H9 (cell line): ENCODE results near the gene TRAF3. TPM values are rescaled to one million over a fixed set of nuclear protein-coding genes. Genes with fewer than 3 reads are reported as not detected.

Experiments
- DNase-seq: peaks from one replicate; pipeline ENCODE4 v3.0.0-alpha.2; 2017
- H2AFZ ChIP-seq: one replicate; pipeline ENCODE4 v1.6.1; 2013; ENCODE audit warnings: mild to moderate bottlenecking, low read length, control low read depth, moderate library complexity
- H2AK5ac ChIP-seq: 2 replicates; pipeline ENCODE4 v1.6.1; 2013; ENCODE audit warnings: low read length, control low read depth, mixed read lengths; ENCODE audit not compliant: insufficient read length
- H2BK120ac ChIP-seq: one replicate; pipeline ENCODE4 v1.6.1; 2013; ENCODE audit warnings: low read depth, mild to moderate bottlenecking, low read length, control low read depth, inconsistent platforms; ENCODE audit not compliant: poor library complexity, severe bottlenecking
- H2BK12ac ChIP-seq: 2 replicates; pipeline ENCODE4 v1.6.1; 2013; ENCODE audit warnings: low read length, control low read depth, mixed read lengths, low read depth; ENCODE audit not compliant: insufficient read length
- H2BK15ac ChIP-seq: 2 replicates; pipeline ENCODE4 v1.6.1; 2013; ENCODE audit warnings: low read depth, low read length, control low read depth
- H2BK20ac ChIP-seq: one replicate; pipeline ENCODE4 v1.6.1; 2013; ENCODE audit warnings: low read depth, mild to moderate bottlenecking, low read length, control low read depth, inconsistent platforms; ENCODE audit not compliant: poor library complexity, severe bottlenecking
- H2BK5ac ChIP-seq: 2 replicates; pipeline ENCODE4 v1.6.1; 2013; ENCODE audit warnings: low read length, control low read depth, mixed read lengths; ENCODE audit not compliant: insufficient read length
- H3K14ac ChIP-seq: 2 replicates; pipeline ENCODE4 v1.6.1; 2013; ENCODE audit warnings: low read length, control low read depth; ENCODE audit not compliant: insufficient read depth
- H3K18ac ChIP-seq: 2 replicates; pipeline ENCODE4 v1.6.1; 2013; ENCODE audit warnings: low read depth, mild to moderate bottlenecking, mixed read lengths, low read length, control low read depth; ENCODE audit not compliant: insufficient read length
- H3K23ac ChIP-seq: 2 replicates; pipeline ENCODE4 v1.6.1; 2013; ENCODE audit warnings: low read length, control low read depth, mixed read lengths, low read depth; ENCODE audit not compliant: insufficient read length
- H3K23me2 ChIP-seq: 2 replicates; pipeline ENCODE4 v1.6.1; 2013; ENCODE audit warnings: low read depth, mild to moderate bottlenecking, mixed read lengths, low read length, control low read depth; ENCODE audit not compliant: insufficient read length, poor library complexity, severe bottlenecking
- H3K27ac ChIP-seq: 2 replicates; pipeline ENCODE4 v1.5.1; 2013; ENCODE audit warnings: low read length, control low read depth, mixed read lengths, low read depth; ENCODE audit not compliant: insufficient read length
- H3K27me3 ChIP-seq: 2 replicates; pipeline ENCODE4 v1.6.1; 2013; ENCODE audit warnings: low read length, control low read depth, inconsistent platforms; ENCODE audit not compliant: insufficient read depth
- H3K4ac ChIP-seq: 2 replicates; pipeline ENCODE4 v1.6.1; 2013; ENCODE audit warnings: low read depth, mild to moderate bottlenecking, control low read depth, inconsistent platforms, low read length, moderate library complexity
- H3K4me1 ChIP-seq: 2 replicates; pipeline ENCODE4 v1.6.1; 2013; ENCODE audit warnings: low read length, control low read depth, inconsistent platforms; ENCODE audit not compliant: insufficient read depth
- H3K4me2 ChIP-seq: 2 replicates; pipeline ENCODE4 v1.6.1; 2013; ENCODE audit warnings: low read length, control low read depth, mixed read lengths; ENCODE audit not compliant: insufficient read length, insufficient read depth
- H3K56ac ChIP-seq: 2 replicates; pipeline ENCODE4 v1.6.1; 2013; ENCODE audit warnings: low read depth, mild to moderate bottlenecking, mixed read lengths, low read length, control low read depth; ENCODE audit not compliant: insufficient read length
- H3K79me1 ChIP-seq: 2 replicates; pipeline ENCODE4 v1.6.1; 2013; ENCODE audit warnings: low read depth, mild to moderate bottlenecking, moderate library complexity, low read length, control low read depth, inconsistent platforms; ENCODE audit not compliant: insufficient read depth, poor library complexity, severe bottlenecking
- H3K79me2 ChIP-seq: 2 replicates; pipeline ENCODE4 v1.6.1; 2013; ENCODE audit warnings: low read length, control low read depth, inconsistent platforms; ENCODE audit not compliant: insufficient read depth
- H3K9ac ChIP-seq: 2 replicates; pipeline ENCODE4 v1.6.1; 2013; ENCODE audit warnings: low read length, control low read depth, mixed read lengths; ENCODE audit not compliant: insufficient read length; ENCODE audit errors: extremely low read depth
- H3K9me3 ChIP-seq: one replicate; pipeline ENCODE4 v1.6.1; 2013; ENCODE audit warnings: low read depth, low read length, inconsistent platforms; ENCODE audit not compliant: control insufficient read depth
- H3T11ph ChIP-seq: one replicate; pipeline ENCODE4 v1.6.1; 2013; ENCODE audit warnings: mild to moderate bottlenecking, low read length, control low read depth, inconsistent platforms
- H4K20me1 ChIP-seq: one replicate; pipeline ENCODE4 v1.6.1; 2013; ENCODE audit not compliant: control insufficient read depth, insufficient read length, insufficient read depth
- H4K5ac ChIP-seq: 2 replicates; pipeline ENCODE4 v1.6.1; 2013; ENCODE audit warnings: low read depth, mild to moderate bottlenecking, mixed read lengths, low read length, control low read depth; ENCODE audit not compliant: insufficient read length
- H4K8ac ChIP-seq: replicated peaks from 2 replicates; pipeline ENCODE4 v1.6.1; 2013; ENCODE audit warnings: low read length, control low read depth, mixed read lengths, low read depth; ENCODE audit not compliant: insufficient read length
- H4K91ac ChIP-seq: 2 replicates; pipeline ENCODE4 v1.6.1; 2013; ENCODE audit warnings: low read depth, mild to moderate bottlenecking, moderate library complexity, mixed read lengths, low read length, control low read depth; ENCODE audit not compliant: insufficient read length
- H3K27ac Mint-ChIP-seq, 3 experiments: 2 replicates in 2 of 3; 3 replicates in 1 of 3; pipeline ENCODE4 v1.8.0; 2020 to 2021; ENCODE audit warnings: mixed read lengths in 3 of 3, mild to moderate bottlenecking in 1 of 3, moderate library complexity in 1 of 3
- H3K27me3 Mint-ChIP-seq: 2 replicates; pipeline ENCODE4 v1.8.0; 2021; ENCODE audit warnings: low read depth, mild to moderate bottlenecking, moderate library complexity, mixed read lengths
- H3K36me3 Mint-ChIP-seq, 3 experiments: 2 replicates in 2 of 3; 3 replicates in 1 of 3; pipeline ENCODE4 v1.8.0; 2020 to 2021; ENCODE audit warnings: low read depth in 3 of 3, mixed read lengths in 3 of 3; ENCODE audit not compliant: insufficient read depth in 1 of 3
- H3K4me1 Mint-ChIP-seq, 2 experiments: 2 replicates each; pipeline ENCODE4 v1.8.0; 2020; ENCODE audit warnings: mixed read lengths in 2 of 2
- H3K4me3 Mint-ChIP-seq, 2 experiments: 2 replicates in 1 of 2; 3 replicates in 1 of 2; pipeline ENCODE4 v1.8.0; 2020 to 2021; ENCODE audit warnings: mild to moderate bottlenecking in 2 of 2, mixed read lengths in 2 of 2, moderate library complexity in 1 of 2
- H3K9me3 Mint-ChIP-seq, 2 experiments: 2 replicates in 1 of 2; 3 replicates in 1 of 2; pipeline ENCODE4 v1.8.0; 2020; ENCODE audit warnings: mild to moderate bottlenecking in 2 of 2, mixed read lengths in 2 of 2, moderate library complexity in 1 of 2
- CTCF ChIP-seq: fragments of 200-600 bp; sonication (generic); conservative IDR thresholded peaks from 3 replicates; pipeline ENCODE4 v1.8.0; 2021; ENCODE audit warnings: antibody characterized with exemption, mild to moderate bottlenecking
- WGBS: extraction: QIAGEN DNeasy Blood & Tissue Kit; methylation state at CpG from one replicate; pipeline ENCODE4 v1.1.7; 2013; ENCODE audit warnings: missing lambda C conversion rate, low lambda C conversion rate, mixed read lengths; ENCODE audit not compliant: insufficient read length; ENCODE audit errors: extremely low coverage; 5-methylcytosine and 5-hydroxymethylcytosine counted together
- total RNA-seq: library from RNA; stranded (reverse); gene quantifications from 2 replicates; pipeline ENCODE4 v1.2.1, GENCODE V29; 2021

Gene TRAF3
- total RNA-seq, 1 experiment from 2014 or later, result 9.6 TPM

- no peak overlapping the region for H3K4me2 ChIP-seq
- no peaks in the 10 kb centered on the region for H3K79me1 ChIP-seq
- no peak overlapping the region for H2AFZ ChIP-seq
- Mint-ChIP-seq H3K36me3 (peaks cover 26 to 85% (median 82%) of the 10 kb centered on the region in 3 experiments), H3K4me1 (peaks cover 0 to 6% of the 10 kb centered on the region in 2 experiments; a peak in 1 of 4 replicates), H3K4me3 (no peak overlapping the region), H3K27me3 (no peaks in the 10 kb centered on the region), H3K27ac (peak overlapping the region in 1 of 3 experiments; percentile 39; a peak in 1 of 7 replicates), H3K9me3 (no peaks in the 10 kb centered on the region)
- no peak overlapping the region for H2AK5ac ChIP-seq
- H3K18ac ChIP-seq, result no peak overlapping the region
- H3K23me2 ChIP-seq, result no peaks in the 10 kb centered on the region
- TF ChIP-seq CTCF, result no peak
- H2BK120ac ChIP-seq, result no peak overlapping the region
- no peak overlapping the region for H3K27ac ChIP-seq
- no peak overlapping the region for H2BK12ac ChIP-seq
- no peak overlapping the region for H2BK5ac ChIP-seq
- no CpG with 5 or more reads among the region's 8 CpGs for WGBS
- no peaks in the 10 kb centered on the region for H3K9me3 ChIP-seq
- H3K4me1 ChIP-seq, result no peaks in the 10 kb centered on the region
- H3K4ac ChIP-seq, result no peak overlapping the region
- no peak overlapping the region for H2BK15ac ChIP-seq
- no peak for DNase-seq
- H3K27me3 ChIP-seq, result no peaks in the 10 kb centered on the region
- H3K14ac ChIP-seq, result no peak overlapping the region
- H3K23ac ChIP-seq, result no peak overlapping the region
- no peak overlapping the region for H3T11ph ChIP-seq
- no peak overlapping the region for H2BK20ac ChIP-seq
- no peak overlapping the region for H4K91ac ChIP-seq
- no peaks in the 10 kb centered on the region for H3K79me2 ChIP-seq
- H4K5ac ChIP-seq, result no peak overlapping the region
- H4K20me1 ChIP-seq, result no peaks in the 10 kb centered on the region
- no peak overlapping the region for H3K9ac ChIP-seq
- H3K56ac ChIP-seq, result no peak overlapping the region
- H4K8ac ChIP-seq, result no peak overlapping the region
Observed at GRCh38 chr14:102951799-102952198, 174.6 kb downstream of the TRAF3 start.
